Endothelial cell (in vitro differentiated cells): ENCODE results near the gene OR4M1. TPM values are rescaled to one million over a fixed set of nuclear protein-coding genes. Genes with fewer than 3 reads are reported as not detected.
"Not testable (repeated sequence)": the region's sequence is repeated elsewhere in the genome, so short reads cannot be mapped to it uniquely, and the experiment has no call there.

ENCODE experiments used
- DNase-seq: peaks from one replicate; pipeline ENCODE4 v3.0.0; 2021; ENCODE audit warnings: low spot score
- H3K27ac Mint-ChIP-seq: one replicate; pipeline ENCODE4 v1.8.0; 2021; ENCODE audit warnings: mixed read lengths, inconsistent platforms; ENCODE audit not compliant: unreplicated experiment
- H3K27me3 Mint-ChIP-seq: one replicate; pipeline ENCODE4 v1.8.0; 2021; ENCODE audit warnings: mild to moderate bottlenecking, moderate library complexity, mixed read lengths, inconsistent platforms; ENCODE audit not compliant: unreplicated experiment
- H3K36me3 Mint-ChIP-seq: one replicate; pipeline ENCODE4 v1.8.0; 2021; ENCODE audit warnings: mild to moderate bottlenecking, low read depth, mixed read lengths, inconsistent platforms; ENCODE audit not compliant: unreplicated experiment
- H3K4me1 Mint-ChIP-seq: one replicate; pipeline ENCODE4 v1.8.0; 2021; ENCODE audit warnings: mild to moderate bottlenecking, mixed read lengths, inconsistent platforms; ENCODE audit not compliant: unreplicated experiment
- H3K4me3 Mint-ChIP-seq: one replicate; pipeline ENCODE4 v1.8.0; 2021; ENCODE audit warnings: mild to moderate bottlenecking, mixed read lengths, inconsistent platforms; ENCODE audit not compliant: unreplicated experiment
- H3K9me3 Mint-ChIP-seq: one replicate; pipeline ENCODE4 v1.8.0; 2021; ENCODE audit warnings: mixed read lengths, inconsistent platforms; ENCODE audit not compliant: unreplicated experiment
- total RNA-seq: library from RNA; stranded (reverse); fragmentation: NEBNext Ultra II Directional; extraction: Animal tissue kit (Norgen Biotek cat#: 25700); gene quantifications from one replicate; pipeline ENCODE4 v1.2.1, GENCODE V29; 2021; ENCODE audit not compliant: unreplicated experiment
- TF ChIP-seq, protein P1 (sequence below): fragments of 200-600 bp; sonication (generic); IDR thresholded peaks from one replicate; pipeline ENCODE4 v1.5.0; 2021; ENCODE audit warnings: antibody characterized with exemption; ENCODE audit not compliant: unreplicated experiment

OR4M1 gene
- total RNA-seq, 1 donor from 2014 or later, result not detected

GRCh38 chr14:19799880-19800279, 26.6 kb downstream of the OR4M1 start:
- TF ChIP-seq, protein P1, sequence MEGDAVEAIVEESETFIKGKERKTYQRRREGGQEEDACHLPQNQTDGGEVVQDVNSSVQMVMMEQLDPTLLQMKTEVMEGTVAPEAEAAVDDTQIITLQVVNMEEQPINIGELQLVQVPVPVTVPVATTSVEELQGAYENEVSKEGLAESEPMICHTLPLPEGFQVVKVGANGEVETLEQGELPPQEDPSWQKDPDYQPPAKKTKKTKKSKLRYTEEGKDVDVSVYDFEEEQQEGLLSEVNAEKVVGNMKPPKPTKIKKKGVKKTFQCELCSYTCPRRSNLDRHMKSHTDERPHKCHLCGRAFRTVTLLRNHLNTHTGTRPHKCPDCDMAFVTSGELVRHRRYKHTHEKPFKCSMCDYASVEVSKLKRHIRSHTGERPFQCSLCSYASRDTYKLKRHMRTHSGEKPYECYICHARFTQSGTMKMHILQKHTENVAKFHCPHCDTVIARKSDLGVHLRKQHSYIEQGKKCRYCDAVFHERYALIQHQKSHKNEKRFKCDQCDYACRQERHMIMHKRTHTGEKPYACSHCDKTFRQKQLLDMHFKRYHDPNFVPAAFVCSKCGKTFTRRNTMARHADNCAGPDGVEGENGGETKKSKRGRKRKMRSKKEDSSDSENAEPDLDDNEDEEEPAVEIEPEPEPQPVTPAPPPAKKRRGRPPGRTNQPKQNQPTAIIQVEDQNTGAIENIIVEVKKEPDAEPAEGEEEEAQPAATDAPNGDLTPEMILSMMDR, result no peak
- H3K27me3 Mint-ChIP-seq, result peaks cover 5% of the 10 kb centered on the region

GRCh38 chr14:19800282-19801117, 27.2 kb downstream of the OR4M1 start:
- Mint-ChIP-seq H3K27me3 (peaks cover 5% of the 10 kb centered on the region), H3K36me3 (peaks cover 4% of the 10 kb centered on the region), H3K4me3 (no peak overlapping the region), H3K4me1 (no peaks in the 10 kb centered on the region), H3K9me3 (peaks cover 24% of the 10 kb centered on the region), H3K27ac (no peak overlapping the region)
- DNase-seq, result no peak
- TF ChIP-seq, protein P1, result no peak

More at GRCh38 chr14:19799880-19800279, 26.6 kb downstream of the OR4M1 start:
- Mint-ChIP-seq H3K4me3 (no peak overlapping the region), H3K27ac (no peak overlapping the region), H3K4me1 (no peaks in the 10 kb centered on the region), H3K9me3 (peaks cover 24% of the 10 kb centered on the region), H3K36me3 (peaks cover 4% of the 10 kb centered on the region)
- no peak for DNase-seq

GRCh38 chr14:19801118-19801464, 27.8 kb downstream of the OR4M1 start:
- H3K27ac Mint-ChIP-seq, result no peak overlapping the region
- H3K36me3 Mint-ChIP-seq, result peaks cover 4% of the 10 kb centered on the region
- no peak for DNase-seq
- H3K4me3 Mint-ChIP-seq, result no peak overlapping the region
- H3K4me1 Mint-ChIP-seq, result no peaks in the 10 kb centered on the region
- peaks cover 5% of the 10 kb centered on the region for H3K27me3 Mint-ChIP-seq
- peaks cover 24% of the 10 kb centered on the region for H3K9me3 Mint-ChIP-seq
- TF ChIP-seq, protein P1, result no peak

DNA sequence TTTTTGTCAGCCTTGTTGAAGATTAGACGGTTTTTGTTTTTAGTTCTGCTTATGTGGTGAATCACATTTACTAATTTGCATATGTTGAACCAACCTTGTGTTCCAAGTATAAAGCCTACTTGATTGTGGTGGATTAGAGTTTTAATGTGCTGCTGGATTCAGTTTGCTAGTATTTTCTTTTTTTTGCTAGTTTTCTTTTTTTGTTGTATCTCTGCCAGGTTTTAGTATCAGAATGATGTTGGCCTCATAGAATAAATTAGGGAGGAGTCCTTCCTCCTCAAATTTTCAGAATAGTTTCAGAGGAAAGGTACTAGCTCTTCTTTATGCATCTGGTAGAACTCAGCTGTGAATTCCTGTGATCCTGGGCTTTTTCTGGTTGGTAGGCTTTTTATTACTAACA, 30.2 kb downstream of the OR4M1 start, which contains the start of gene OR4N2:
Gene OR4N2 (plus strand): TSS at position 301 of the 400 bp plus-strand sequence. CDS start 23,679 bp downstream, outside the sequence.
- not testable (repeated sequence) for H3K4me1 Mint-ChIP-seq, H3K4me3 Mint-ChIP-seq, DNase-seq, H3K27ac Mint-ChIP-seq, H3K27me3 Mint-ChIP-seq, H3K36me3 Mint-ChIP-seq
- H3K9me3 Mint-ChIP-seq, result peaks cover 24% of the 10 kb centered on the region

GRCh38 chr14:19813171-19813920, 40.0 kb downstream of the OR4M1 start:
- not testable (repeated sequence) for DNase-seq, H3K36me3 Mint-ChIP-seq, H3K27ac Mint-ChIP-seq, H3K27me3 Mint-ChIP-seq, H3K4me3 Mint-ChIP-seq, H3K4me1 Mint-ChIP-seq
- peaks cover 19% of the 10 kb centered on the region for H3K9me3 Mint-ChIP-seq

DNA sequence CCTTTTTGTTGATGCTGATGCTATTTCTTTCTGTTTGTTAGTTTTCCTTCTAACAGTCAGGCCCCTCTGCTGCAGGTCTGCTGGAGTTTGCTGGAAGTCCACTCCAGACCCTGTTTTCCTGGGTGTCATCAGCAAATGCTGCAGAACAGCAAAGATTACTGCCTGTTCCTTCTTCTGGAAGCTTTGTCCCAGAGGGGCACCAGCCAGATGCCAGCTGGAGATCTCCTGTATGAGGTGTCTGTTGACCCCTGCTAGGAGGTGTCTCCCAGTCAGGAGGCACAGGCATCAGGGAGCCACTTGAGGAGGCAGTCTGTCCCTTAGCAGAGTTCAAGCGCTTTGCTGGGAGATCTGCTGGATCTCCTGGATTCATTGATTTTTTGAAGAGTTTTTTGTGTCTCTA, 46.6 kb downstream of the OR4M1 start:
- H3K4me1 Mint-ChIP-seq, result not testable (repeated sequence)

GRCh38 chr14:19821016-19821415, 47.7 kb downstream of the OR4M1 start:
- not testable (repeated sequence) for H3K27me3 Mint-ChIP-seq, H3K4me1 Mint-ChIP-seq, H3K27ac Mint-ChIP-seq, H3K36me3 Mint-ChIP-seq, DNase-seq
- Mint-ChIP-seq H3K4me3 (peak overlapping the region; percentile 26), H3K9me3 (peaks cover 20% of the 10 kb centered on the region)

More for the DNA sequence above, 46.6 kb downstream of the OR4M1 start:
- DNase-seq, H3K4me3 Mint-ChIP-seq, H3K27ac Mint-ChIP-seq, H3K27me3 Mint-ChIP-seq, H3K36me3 Mint-ChIP-seq: not testable (repeated sequence)
- H3K9me3 Mint-ChIP-seq, result peaks cover 20% of the 10 kb centered on the region
